HepG2 (cell line): ENCODE data around the gene ADAM19. TPM values are rescaled to one million over a fixed set of nuclear protein-coding genes. Genes with fewer than 3 reads are reported as not detected.

Experiments
- ATAC-seq: fragments of 200-7000 bp; cut with Tn5 transposase; 3 replicates; pipeline ENCODE4 v1.9.1; 2020; ENCODE audit warnings: mild to moderate bottlenecking, moderate library complexity
- BruUV-seq: library from RNA; stranded (reverse); fragments of 400-500 nt; replicated peaks from 2 replicates; lab custom pipeline; 2021; lab: Mats Ljungman, UMichigan
- CTCF ChIA-PET: fragments of 300-600 bp; formaldehyde crosslinking; extraction: SDS; loops from one replicate; lab custom pipeline; 2021; ENCODE audit warnings: low total read pairs, inconsistent platforms, low intra/inter-chr PET ratio; lab: Yijun Ruan, JAX
- POLR2A ChIA-PET: fragments of 350-600 bp; sonication (Branson Sonifier 250); formaldehyde crosslinking; loops from one replicate; lab custom pipeline; 2020; ENCODE audit warnings: antibody characterized with exemption, inconsistent platforms; lab: Yijun Ruan, JAX
- DNase-seq: peaks from one replicate; pipeline ENCODE4 v3.0.0-alpha.2; 2015; ENCODE audit warnings: low spot score
- FAIRE-seq: peaks from 3 replicates; lab custom pipeline; 2011; peaks lifted over from hg19 to GRCh38; lab: Jason Lieb, UNC
- H2AFZ ChIP-seq: one replicate; pipeline ENCODE4 v1.6.1; 2011; ENCODE audit warnings: low read length, inconsistent platforms
- H3K27ac ChIP-seq: fragments of 300-600 bp; 3 replicates; pipeline ENCODE4 v1.8.0; 2011; ENCODE audit warnings: mixed run types, mild to moderate bottlenecking, mixed read lengths, low read length, inconsistent platforms; ENCODE audit not compliant: insufficient read depth; ENCODE audit errors: extremely low read length
- H3K27me3 ChIP-seq, 2 experiments: fragments of 200-600 bp in 1 of 2; 2 replicates in 1 of 2; 3 replicates in 1 of 2; pipeline versions ENCODE4 v1.6.0 to v1.8.0; 2011; ENCODE audit warnings: low read length in 2 of 2, mild to moderate bottlenecking in 2 of 2, moderate library complexity in 2 of 2, inconsistent platforms in 1 of 2; ENCODE audit not compliant: insufficient read depth in 2 of 2, control insufficient read depth in 1 of 2
- H3K36me3 ChIP-seq, 2 experiments: fragments of 200-600 bp in 1 of 2; replicated peaks in 1 of 2; 2 replicates in 1 of 2; 3 replicates in 1 of 2; pipeline versions ENCODE4 v1.5.1 to v1.8.0; 2011; ENCODE audit warnings: low read length in 2 of 2, inconsistent platforms in 1 of 2; ENCODE audit not compliant: insufficient read depth in 2 of 2, control insufficient read depth in 1 of 2
- H3K4me1 ChIP-seq: 2 replicates; pipeline ENCODE4 v1.5.1; 2012; ENCODE audit warnings: low read length, inconsistent platforms; ENCODE audit not compliant: insufficient read depth
- H3K4me2 ChIP-seq: 2 replicates; pipeline ENCODE4 v1.6.0; 2011; ENCODE audit warnings: low read depth, low read length, inconsistent platforms
- H3K4me3 ChIP-seq, 3 experiments: fragments of 200-600 bp in 1 of 3; sonication (generic), shearing (Covaris generic) in 1 of 3; replicated peaks in 1 of 3; 2 replicates each; pipeline ENCODE4 v1.5.1; 2011 to 2016; ENCODE audit warnings: low read length in 3 of 3, inconsistent platforms in 2 of 3, low read depth in 2 of 3, mild to moderate bottlenecking in 2 of 3, control low read depth in 1 of 3, mixed read lengths in 1 of 3; ENCODE audit not compliant: insufficient read depth in 1 of 3
- H3K79me2 ChIP-seq: one replicate; pipeline ENCODE4 v1.6.1; 2011; ENCODE audit warnings: low read length, inconsistent platforms; ENCODE audit not compliant: insufficient read depth
- H3K9ac ChIP-seq: 2 replicates; pipeline ENCODE4 v1.6.0; 2011; ENCODE audit warnings: mild to moderate bottlenecking, low read depth, low read length, inconsistent platforms; ENCODE audit not compliant: insufficient read depth
- H3K9me3 ChIP-seq: 2 replicates; pipeline ENCODE4 v1.5.1; 2012; ENCODE audit warnings: mild to moderate bottlenecking, low read length
- H4K20me1 ChIP-seq: 2 replicates; pipeline ENCODE4 v1.6.0; 2011; ENCODE audit warnings: inconsistent platforms, mild to moderate bottlenecking, low read length, moderate library complexity; ENCODE audit not compliant: insufficient read depth
- ARNTL ChIP-seq: sonication (generic); formaldehyde crosslinking; IDR thresholded peaks from 2 replicates; pipeline ENCODE4 v1.4.0; 2020; ENCODE audit warnings: mild to moderate bottlenecking, missing genetic modification reagents
- CAMTA2 ChIP-seq: sonication (generic); formaldehyde crosslinking; IDR thresholded peaks from 2 replicates; pipeline ENCODE4 v1.4.0; 2020; ENCODE audit warnings: mild to moderate bottlenecking, missing genetic modification reagents, borderline replicate concordance
- MAF1 ChIP-seq: sonication (generic); formaldehyde crosslinking; IDR thresholded peaks from 2 replicates; pipeline ENCODE4 v1.5.0; 2020; ENCODE audit warnings: missing genetic modification reagents, borderline replicate concordance
- MATR3 ChIP-seq: sonication (generic); formaldehyde crosslinking; IDR thresholded peaks from 2 replicates; pipeline ENCODE4 v1.4.0; 2020; ENCODE audit warnings: missing genetic modification reagents
- NFYB ChIP-seq: sonication (generic); formaldehyde crosslinking; IDR thresholded peaks from 2 replicates; pipeline ENCODE4 v1.4.0; 2020; ENCODE audit warnings: missing genetic modification reagents
- PITX1 ChIP-seq: sonication (generic); formaldehyde crosslinking; IDR thresholded peaks from 2 replicates; pipeline ENCODE4 v1.5.1; 2020; ENCODE audit warnings: mild to moderate bottlenecking, missing genetic modification reagents
- RFXAP ChIP-seq: sonication (generic); formaldehyde crosslinking; IDR thresholded peaks from 2 replicates; pipeline ENCODE4 v1.4.0; 2020; ENCODE audit warnings: missing genetic modification reagents, borderline replicate concordance
- TMF1 ChIP-seq: sonication (generic); formaldehyde crosslinking; IDR thresholded peaks from 2 replicates; pipeline ENCODE4 v1.8.1; 2022; ENCODE audit warnings: low read depth, missing genetic modification reagents
- ZIK1 ChIP-seq: sonication (generic); formaldehyde crosslinking; IDR thresholded peaks from 2 replicates; pipeline ENCODE4 v1.5.0; 2020; ENCODE audit warnings: mild to moderate bottlenecking, low read depth, missing genetic modification reagents, borderline replicate concordance
- ZNF224 ChIP-seq: sonication (generic); formaldehyde crosslinking; IDR thresholded peaks from 2 replicates; pipeline ENCODE4 v1.5.0; 2020; ENCODE audit warnings: mild to moderate bottlenecking, missing genetic modification reagents
- ZNF432 ChIP-seq: sonication (generic); formaldehyde crosslinking; IDR thresholded peaks from 2 replicates; pipeline ENCODE4 v1.5.0; 2020; ENCODE audit warnings: missing genetic modification reagents, mild to moderate bottlenecking, borderline replicate concordance
- ZNF552 ChIP-seq: sonication (generic); formaldehyde crosslinking; IDR thresholded peaks from 2 replicates; pipeline ENCODE4 v1.9.0; 2022; ENCODE audit warnings: missing genetic modification reagents, mild to moderate bottlenecking, borderline replicate concordance
- ZNF562 ChIP-seq: sonication (generic); formaldehyde crosslinking; IDR thresholded peaks from 2 replicates; pipeline ENCODE4 v1.8.0; 2022; ENCODE audit warnings: missing genetic modification reagents, borderline replicate concordance
- ZNF605 ChIP-seq: sonication (generic); formaldehyde crosslinking; IDR thresholded peaks from 2 replicates; pipeline ENCODE4 v1.8.0; 2022; ENCODE audit warnings: mild to moderate bottlenecking, missing genetic modification reagents
- ZNF777 ChIP-seq: sonication (generic); formaldehyde crosslinking; IDR thresholded peaks from 2 replicates; pipeline ENCODE4 v1.4.0; 2020; ENCODE audit warnings: missing genetic modification reagents
- ZNF839 ChIP-seq: sonication (generic); formaldehyde crosslinking; IDR thresholded peaks from 2 replicates; pipeline ENCODE4 v1.4.0; 2020; ENCODE audit warnings: missing genetic modification reagents, mild to moderate bottlenecking, borderline replicate concordance
- ZSCAN30 ChIP-seq: sonication (generic); formaldehyde crosslinking; IDR thresholded peaks from 2 replicates; pipeline ENCODE4 v1.5.0; 2020; ENCODE audit warnings: mild to moderate bottlenecking, missing genetic modification reagents
- WGBS: methylation state at CpG from one replicate; pipeline ENCODE4 v1.1.6; 2017; ENCODE audit warnings: low lambda C conversion rate; 5-methylcytosine and 5-hydroxymethylcytosine counted together
- in situ Hi-C: cut with HindIII; loops from 2 replicates; pipeline ENCODE4 v1.10.0; 2017; ENCODE audit warnings: low pct_unique_long_range_greater_than_20kb; ENCODE audit not compliant: extremely low pct_ligation_motif_present
- intact Hi-C: fragments of 100-400 bp; cut with micrococcal nuclease; formaldehyde crosslinking; loops from one replicate; pipeline ENCODE4 v1.10.0; 2022; ENCODE audit not compliant: unreplicated experiment
- polyA plus RNA-seq, 8 experiments: library from polyadenylated mRNA; depleted of rRNA in 3 of 8; stranded (reverse) in 7 of 8; unstranded in 1 of 8; fragments of >200 nt; fragmentation: Illumina TruSeq in 4 of 8; extraction: Trizol in 4 of 8; gene quantifications; 2 replicates each; pipeline versions ENCODE4 v1.2.1 to v1.2.3, GENCODE V29; 2011 to 2016; ENCODE audit warnings: low read depth in 4 of 8, missing spikeins in 1 of 8, mixed read lengths in 1 of 8; ENCODE audit not compliant: insufficient read depth in 1 of 8
- total RNA-seq, 5 experiments: library from RNA; depleted of rRNA; stranded (reverse); fragments of >200 nt; fragmentation: Illumina TruSeq; extraction: Trizol; gene quantifications; 2 replicates each; pipeline ENCODE4 v1.2.3, GENCODE V29; 2016; ENCODE audit warnings: low read depth in 1 of 5
- TF ChIP-seq, protein P1 (sequence below): sonication (generic); formaldehyde crosslinking; IDR thresholded peaks from 2 replicates; pipeline ENCODE4 v1.4.0; 2020; ENCODE audit warnings: missing genetic modification reagents
- TF ChIP-seq, protein P2 (sequence below): sonication (generic); formaldehyde crosslinking; IDR thresholded peaks from 2 replicates; pipeline ENCODE4 v1.4.0; 2020; ENCODE audit warnings: low read depth, mild to moderate bottlenecking, missing genetic modification reagents

Gene ADAM19
- total and polyA plus RNA-seq, 2 of the 13 experiments (the other 11 are each of a cell fraction or from before 2014, with no cell fraction given): 0.38 to 0.74 TPM

DNA sequence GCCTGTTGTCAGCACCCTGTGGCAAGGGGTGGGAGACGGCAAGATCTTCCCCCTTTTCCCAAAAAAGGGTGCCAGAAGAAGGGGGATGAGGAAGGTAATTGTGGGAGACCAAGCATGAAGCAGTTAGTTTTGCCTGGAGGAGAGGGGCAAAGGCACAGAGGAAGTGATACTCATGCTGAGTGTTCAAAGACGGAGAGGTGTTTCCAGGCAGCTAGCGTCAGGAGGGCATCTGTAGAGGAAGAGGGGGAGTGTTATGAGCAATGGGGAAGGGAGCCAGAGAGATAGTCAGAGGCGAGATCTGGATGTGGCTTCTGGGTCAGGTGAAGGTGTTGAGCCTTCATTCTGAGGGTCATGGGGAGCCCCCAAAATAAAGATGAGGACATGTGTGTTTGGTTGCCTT, 26.9 kb upstream of the ADAM19 start:
- H4K20me1 ChIP-seq: no peaks in the 10 kb centered on the region
- H3K27ac ChIP-seq: no peak overlapping the region
- H3K36me3 ChIP-seq: no peaks in the 10 kb centered on the region
- H3K4me2 ChIP-seq: no peak overlapping the region
- WGBS: 47% methylated on average over 4 of the region's 4 CpGs
- in situ Hi-C loops: no loop called here
- no TSS peak for BruUV-seq
- TF ChIP-seq MATR3 (CRISPR knock-in tag) (no peak), ZSCAN30 (no peak), MAF1 (no peak), NFYB (no peak), ZIK1 (CRISPR knock-in tag) (no peak), CAMTA2 (CRISPR knock-in tag) (no peak), RFXAP (CRISPR knock-in tag) (no peak)
- no peak for ATAC-seq
- no peak for DNase-seq
- intact Hi-C loops: no loop called here
- no peaks in the 10 kb centered on the region for H3K9me3 ChIP-seq
- H3K9ac ChIP-seq: no peak overlapping the region
- no peak overlapping the region for H2AFZ ChIP-seq
- H3K4me3 ChIP-seq: no peak overlapping the region
- ChIA-PET CTCF (no interaction called here), POLR2A (no interaction called here)
- FAIRE-seq: no peak
- H3K4me1 ChIP-seq: no peaks in the 10 kb centered on the region
- no peaks in the 10 kb centered on the region; a peak in 1 of 5 replicates for H3K27me3 ChIP-seq
- H3K79me2 ChIP-seq: no peaks in the 10 kb centered on the region

DNA sequence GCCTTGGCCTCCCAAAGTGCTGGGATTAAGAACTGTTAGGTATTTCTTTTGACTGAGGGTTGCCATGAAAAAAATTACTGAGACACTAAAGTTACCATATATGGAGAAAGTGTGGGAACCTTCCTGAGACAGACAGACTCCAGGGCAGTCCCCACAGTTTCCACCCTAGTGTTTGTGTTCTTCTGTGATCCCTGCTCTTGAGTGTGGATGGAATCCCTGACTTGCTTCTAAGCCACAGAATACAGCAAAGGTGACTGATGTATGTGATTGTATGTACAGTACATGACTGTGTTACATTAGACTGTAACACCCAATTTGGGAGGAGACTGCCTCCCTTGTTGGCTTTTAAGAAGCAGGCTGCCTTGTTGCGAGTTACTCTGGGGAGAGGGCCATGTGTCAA, 24.7 kb upstream of the ADAM19 start:
- Histone ChIP-seq H3K4me2 (no peak overlapping the region), H3K4me3 (no peak overlapping the region), H3K4me1 (no peaks in the 10 kb centered on the region), H4K20me1 (no peaks in the 10 kb centered on the region), H3K36me3 (no peaks in the 10 kb centered on the region), H3K9ac (no peak overlapping the region), H2AFZ (no peak overlapping the region), H3K9me3 (no peaks in the 10 kb centered on the region), H3K27me3 (peaks cover 0 to 3% of the 10 kb centered on the region in 2 experiments; a peak in 1 of 5 replicates), H3K79me2 (no peaks in the 10 kb centered on the region), H3K27ac (no peak overlapping the region)
- ChIA-PET CTCF (no interaction called here), POLR2A (no interaction called here)
- DNase-seq (no peak), ATAC-seq (no peak), FAIRE-seq (no peak)
- WGBS: 50% methylated on average over 1 of the region's 1 CpG
- no TSS peak for BruUV-seq
- in situ Hi-C loops: no loop called here
- intact Hi-C loops: no loop called here
- TF ChIP-seq PITX1 (CRISPR knock-in tag) (no peak), ZNF777 (CRISPR knock-in tag) (no peak), ZNF839 (CRISPR knock-in tag) (no peak), ZNF562 (CRISPR knock-in tag) (no peak), CAMTA2 (CRISPR knock-in tag) (no peak), ZNF224 (no peak), ZNF605 (no peak), ZNF432 (CRISPR knock-in tag) (no peak), ZNF552 (no peak), ARNTL (CRISPR knock-in tag) (no peak), TMF1 (no peak)
- TF ChIP-seq, protein P1, sequence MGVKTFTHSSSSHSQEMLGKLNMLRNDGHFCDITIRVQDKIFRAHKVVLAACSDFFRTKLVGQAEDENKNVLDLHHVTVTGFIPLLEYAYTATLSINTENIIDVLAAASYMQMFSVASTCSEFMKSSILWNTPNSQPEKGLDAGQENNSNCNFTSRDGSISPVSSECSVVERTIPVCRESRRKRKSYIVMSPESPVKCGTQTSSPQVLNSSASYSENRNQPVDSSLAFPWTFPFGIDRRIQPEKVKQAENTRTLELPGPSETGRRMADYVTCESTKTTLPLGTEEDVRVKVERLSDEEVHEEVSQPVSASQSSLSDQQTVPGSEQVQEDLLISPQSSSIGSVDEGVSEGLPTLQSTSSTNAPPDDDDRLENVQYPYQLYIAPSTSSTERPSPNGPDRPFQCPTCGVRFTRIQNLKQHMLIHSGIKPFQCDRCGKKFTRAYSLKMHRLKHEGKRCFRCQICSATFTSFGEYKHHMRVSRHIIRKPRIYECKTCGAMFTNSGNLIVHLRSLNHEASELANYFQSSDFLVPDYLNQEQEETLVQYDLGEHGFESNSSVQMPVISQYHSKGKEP (CRISPR knock-in tag): no peak
- TF ChIP-seq, protein P2, sequence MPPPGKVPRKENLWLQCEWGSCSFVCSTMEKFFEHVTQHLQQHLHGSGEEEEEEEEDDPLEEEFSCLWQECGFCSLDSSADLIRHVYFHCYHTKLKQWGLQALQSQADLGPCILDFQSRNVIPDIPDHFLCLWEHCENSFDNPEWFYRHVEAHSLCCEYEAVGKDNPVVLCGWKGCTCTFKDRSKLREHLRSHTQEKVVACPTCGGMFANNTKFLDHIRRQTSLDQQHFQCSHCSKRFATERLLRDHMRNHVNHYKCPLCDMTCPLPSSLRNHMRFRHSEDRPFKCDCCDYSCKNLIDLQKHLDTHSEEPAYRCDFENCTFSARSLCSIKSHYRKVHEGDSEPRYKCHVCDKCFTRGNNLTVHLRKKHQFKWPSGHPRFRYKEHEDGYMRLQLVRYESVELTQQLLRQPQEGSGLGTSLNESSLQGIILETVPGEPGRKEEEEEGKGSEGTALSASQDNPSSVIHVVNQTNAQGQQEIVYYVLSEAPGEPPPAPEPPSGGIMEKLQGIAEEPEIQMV: no peak
